GM21737 (cell line): ENCODE results near the gene CRYBA4.
"Not testable (repeated sequence)": the region's sequence is repeated elsewhere in the genome, so short reads cannot be mapped to it uniquely, and the experiment has no call there.

Source experiments
- ATAC-seq: cut with Tn5 transposase; IDR thresholded peaks from one replicate; pipeline ENCODE4 v1.9.1; 2021; ENCODE audit warnings: mild to moderate bottlenecking, moderate library complexity; ENCODE audit not compliant: unreplicated experiment

CRYBA4 gene

DNA sequence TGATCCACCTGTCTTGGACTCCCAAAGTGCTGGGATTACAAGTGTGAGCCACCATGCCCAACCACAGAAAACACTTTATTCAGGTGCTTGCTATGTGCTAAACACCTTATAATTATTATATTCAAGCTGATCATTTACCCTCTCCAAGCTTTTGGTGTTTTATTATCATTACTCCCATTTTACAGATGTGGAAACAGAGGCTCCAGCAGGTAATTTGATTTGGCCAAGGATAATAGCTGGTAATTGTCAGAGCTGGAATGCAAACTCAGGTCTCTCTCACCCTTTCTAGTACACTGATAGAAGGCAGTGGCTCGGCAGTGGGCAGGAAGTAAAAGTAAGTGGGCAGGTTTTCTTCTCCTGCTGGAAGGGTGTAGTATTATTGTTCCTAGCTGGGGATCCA is 28.0 kb upstream of the CRYBA4 start:
- no peak for ATAC-seq

- ATAC-seq = no peak
These were observed 24.7 kb upstream of the CRYBA4 start for GRCh38 chr22:26597026-26597425.

GRCh38 chr22:26597480-26597879 is 24.3 kb upstream of the CRYBA4 start:
- no peak for ATAC-seq

- no peak for ATAC-seq
These were observed 22.3 kb upstream of the CRYBA4 start for GRCh38 chr22:26599505-26599904.

DNA sequence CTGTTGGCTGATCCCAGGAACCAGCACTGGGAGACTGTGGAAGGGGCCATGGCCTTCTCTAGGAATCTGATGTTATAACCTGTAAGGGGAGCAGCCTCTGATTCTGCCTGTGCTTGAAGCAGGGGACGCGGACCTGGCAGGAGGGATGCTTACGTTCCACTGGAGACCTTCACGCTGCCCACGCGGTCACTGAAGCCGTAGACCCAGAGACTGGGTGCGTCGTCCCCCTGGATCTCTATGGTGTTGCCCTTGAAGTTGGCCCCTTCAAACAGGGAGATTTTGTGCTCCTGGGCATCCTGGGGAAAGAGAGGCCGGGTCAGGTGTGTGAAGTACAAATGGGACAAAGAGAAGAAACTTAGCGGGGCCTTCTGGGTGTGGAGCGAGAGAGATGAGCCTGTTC is 20.0 kb upstream of the CRYBA4 start:
- no peak for ATAC-seq

DNA sequence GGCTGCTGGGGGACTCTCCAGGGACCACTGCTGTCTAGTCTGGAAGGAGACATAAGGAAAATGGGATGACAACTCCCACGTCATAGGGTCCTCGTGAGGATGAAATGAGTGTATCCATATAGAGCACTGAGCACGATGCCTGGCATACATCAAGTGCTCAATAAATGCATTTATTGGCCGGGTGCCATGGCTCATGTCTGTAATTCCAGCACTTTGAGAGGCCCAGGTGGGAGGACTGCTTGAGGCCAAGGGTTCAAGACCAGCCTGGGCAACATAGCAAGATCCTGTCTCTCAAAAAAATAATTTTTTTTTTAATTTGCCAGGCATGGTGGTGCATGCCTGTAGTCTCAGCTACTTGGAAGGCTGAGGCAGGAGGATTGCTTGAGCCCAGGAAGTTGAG is 19.6 kb upstream of the CRYBA4 start:
- no peak for ATAC-seq

DNA sequence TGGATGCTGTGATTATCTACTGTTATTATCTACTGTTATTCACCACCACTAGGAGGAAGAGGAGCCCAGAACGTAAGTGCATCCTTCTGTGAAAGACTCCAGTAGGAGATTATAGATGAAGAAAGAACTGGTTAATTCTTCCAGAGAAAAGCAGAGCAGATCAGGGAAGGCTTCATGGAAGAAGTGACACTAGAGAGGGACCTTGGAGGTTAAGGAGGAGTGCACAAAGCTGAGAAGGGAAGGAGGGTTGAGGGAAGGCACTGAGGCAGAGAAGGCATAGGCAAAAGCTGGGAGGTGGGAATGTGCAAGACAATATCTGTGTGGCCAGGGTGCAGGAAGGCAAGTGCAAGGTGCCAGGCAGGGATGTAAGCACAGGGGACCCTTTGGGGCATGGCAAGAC is 17.4 kb upstream of the CRYBA4 start:
- no peak for ATAC-seq

DNA sequence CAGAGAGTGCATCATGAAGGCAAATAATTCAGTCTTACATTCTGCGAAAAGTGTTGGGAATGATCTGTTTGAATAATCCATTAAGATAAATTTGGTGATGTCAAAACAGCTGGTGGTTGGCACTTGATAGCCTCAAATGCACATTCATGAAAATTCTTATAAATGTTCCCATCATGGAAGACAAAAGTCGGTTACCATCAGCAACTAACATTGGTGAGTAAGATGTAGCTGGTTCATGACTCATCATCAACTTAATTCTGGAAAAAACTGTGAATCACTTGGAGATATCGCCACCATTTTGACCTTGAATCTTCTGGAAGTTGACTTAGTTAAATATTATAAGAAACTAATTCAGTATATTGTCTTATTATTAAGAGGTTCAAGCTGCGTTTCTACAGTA is 15.2 kb upstream of the CRYBA4 start:
- no peak for ATAC-seq

GRCh38 chr22:26608129-26608528 is 13.6 kb upstream of the CRYBA4 start:
- ATAC-seq = no peak

DNA sequence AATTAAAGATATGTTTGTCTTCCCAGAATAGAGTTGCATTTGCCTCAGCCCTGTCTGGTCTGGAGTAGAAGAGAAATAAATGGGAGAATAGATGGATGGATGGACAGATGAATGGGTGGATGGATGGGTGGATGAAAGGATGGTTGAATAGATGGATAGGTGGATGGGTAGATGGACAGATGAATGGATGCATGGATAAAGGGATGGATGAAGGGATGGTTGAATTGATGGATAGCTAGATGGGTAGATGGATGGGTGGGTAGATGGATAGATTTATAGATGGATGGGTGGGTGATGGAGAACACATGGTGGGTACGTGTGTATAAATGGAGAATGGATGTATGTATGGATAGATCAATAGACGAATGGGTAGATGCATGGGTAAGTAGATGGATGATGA is 12.5 kb upstream of the CRYBA4 start:
- ATAC-seq = no peak

GRCh38 chr22:26610072-26610958 is 11.4 kb upstream of the CRYBA4 start:
- peak; percentile 77 for ATAC-seq

DNA sequence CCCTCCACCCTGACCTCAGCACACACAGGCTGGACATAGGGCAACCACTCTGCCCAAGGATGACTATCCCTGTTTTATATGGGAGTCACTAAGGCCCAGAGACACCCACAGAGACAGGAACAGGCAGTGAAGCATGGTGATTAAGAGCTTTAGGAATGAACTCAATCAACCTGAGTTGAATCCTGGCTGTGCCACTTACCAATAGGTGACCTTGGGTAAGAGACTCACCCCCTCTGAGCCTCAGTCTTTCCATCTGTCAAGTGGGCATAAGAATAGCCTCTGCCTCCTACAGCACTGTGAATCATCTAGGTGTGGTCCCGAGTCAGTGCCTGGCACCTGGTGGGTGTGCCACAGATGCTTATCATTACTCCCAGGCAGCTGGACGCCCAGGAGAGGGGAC is 10.8 kb upstream of the CRYBA4 start:
- no peak for ATAC-seq

- ATAC-seq = no peak
These were observed 9.1 kb upstream of the CRYBA4 start for GRCh38 chr22:26612652-26613051.

GRCh38 chr22:26613753-26614152 is 8.0 kb upstream of the CRYBA4 start:
- not testable (repeated sequence) for ATAC-seq

- no peak for ATAC-seq
These were observed 7.4 kb upstream of the CRYBA4 start for GRCh38 chr22:26614322-26614721.

DNA sequence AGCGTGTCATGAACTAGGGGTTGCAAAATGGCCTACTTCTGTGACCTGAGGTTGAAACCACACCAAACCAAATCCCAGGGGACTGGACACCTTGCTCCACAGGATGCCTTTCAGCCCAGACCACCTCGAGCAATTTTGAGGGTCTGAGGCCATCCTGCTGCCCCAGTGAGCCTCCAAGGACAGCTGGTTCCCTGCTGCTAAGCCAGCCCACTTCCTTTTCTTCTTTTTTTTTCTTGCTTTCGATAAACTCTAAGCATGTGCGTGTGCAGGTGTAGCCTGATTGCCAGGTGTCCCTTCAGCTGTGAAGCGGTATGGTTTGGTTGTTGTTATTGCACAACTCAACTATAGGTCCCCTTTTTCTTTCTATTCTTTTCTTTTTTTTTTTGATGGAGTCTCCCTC is 6.6 kb upstream of the CRYBA4 start:
- no peak for ATAC-seq

DNA sequence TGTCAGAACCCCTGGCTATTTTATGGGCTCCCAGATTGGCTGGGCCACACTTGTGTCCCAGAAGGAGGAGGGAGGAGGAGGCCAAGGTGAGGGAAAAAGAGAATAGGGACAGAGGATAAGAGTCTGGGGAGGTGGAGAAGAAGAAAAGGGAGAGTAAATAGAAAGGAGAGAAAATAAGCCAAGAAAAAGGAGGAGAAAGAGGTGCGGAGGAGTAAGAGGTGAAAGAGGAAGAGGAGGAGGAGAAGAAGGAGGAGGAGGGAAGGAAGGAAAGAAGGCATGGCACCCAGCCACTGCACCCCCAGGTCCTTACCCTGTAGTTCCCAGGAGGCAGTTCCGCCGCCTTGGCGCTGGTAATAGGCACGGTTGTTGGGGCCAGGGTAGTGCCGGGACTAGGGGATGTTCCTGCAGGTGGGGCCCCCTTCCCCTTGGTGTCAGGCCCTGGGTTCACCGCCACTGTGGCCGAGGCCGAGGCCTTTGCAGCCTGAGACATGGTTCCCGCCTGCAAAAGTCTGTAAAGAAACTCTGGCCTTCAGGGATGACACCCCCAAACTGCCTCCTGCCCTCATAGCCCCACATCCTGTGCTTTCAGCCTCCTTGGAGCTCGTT is 5.8 kb upstream of the CRYBA4 start:
- no peak for ATAC-seq

GRCh38 chr22:26616650-26617049 is 5.1 kb upstream of the CRYBA4 start:
- no peak for ATAC-seq

DNA sequence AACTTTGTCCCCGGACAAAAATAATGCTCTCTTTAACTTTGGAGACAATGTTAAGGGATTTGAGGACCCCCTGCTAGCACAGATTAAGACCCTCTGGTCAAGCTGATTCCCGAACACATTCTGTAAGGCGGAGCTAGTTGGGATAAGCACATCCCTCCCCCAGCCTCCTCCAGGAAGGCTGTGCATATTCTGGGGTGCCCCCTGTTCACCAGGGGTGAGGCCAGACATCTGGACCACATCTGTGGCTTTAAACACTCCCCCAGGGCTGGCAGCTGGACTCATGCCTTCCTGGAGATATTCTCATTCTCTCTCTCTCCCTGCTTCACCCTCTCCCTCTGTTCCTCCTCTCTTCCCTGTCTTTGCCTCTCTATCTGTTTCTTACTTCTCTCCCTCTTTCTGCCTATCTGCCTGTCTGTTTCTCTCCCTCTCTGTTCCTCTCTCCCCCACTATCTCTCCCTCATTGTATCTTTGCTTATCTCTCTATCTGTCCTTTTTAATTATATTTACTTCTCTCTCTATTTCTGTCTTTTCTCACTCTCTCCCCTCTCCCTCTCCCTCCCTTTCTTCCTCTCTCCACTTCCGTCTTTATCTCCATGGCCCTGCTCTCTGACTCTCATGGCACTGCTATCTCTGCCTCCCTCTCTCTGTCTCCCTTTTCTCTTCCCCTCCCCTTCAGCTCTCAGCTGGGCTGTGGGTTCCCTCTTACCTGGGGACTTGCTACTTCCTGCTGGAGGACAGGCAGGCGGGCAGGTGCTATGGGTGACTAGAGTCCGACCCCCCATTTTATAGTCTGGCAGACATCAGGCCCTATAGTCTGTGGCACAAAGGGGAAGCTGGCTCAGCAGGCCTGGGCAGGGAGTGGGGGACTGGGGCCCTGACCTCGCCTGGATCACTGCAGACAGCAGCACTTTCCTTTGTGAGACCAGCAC is 4.2 kb upstream of the CRYBA4 start, which contains the start of gene CRYBB1:
TSS of gene CRYBB1 (minus strand) at position 757 of the 929 bp plus-strand sequence. CDS start 1,708 bp downstream, outside the sequence.
- no peak for ATAC-seq

GRCh38 chr22:26618455-26618854 is 3.3 kb upstream of the CRYBA4 start:
- no peak for ATAC-seq

DNA sequence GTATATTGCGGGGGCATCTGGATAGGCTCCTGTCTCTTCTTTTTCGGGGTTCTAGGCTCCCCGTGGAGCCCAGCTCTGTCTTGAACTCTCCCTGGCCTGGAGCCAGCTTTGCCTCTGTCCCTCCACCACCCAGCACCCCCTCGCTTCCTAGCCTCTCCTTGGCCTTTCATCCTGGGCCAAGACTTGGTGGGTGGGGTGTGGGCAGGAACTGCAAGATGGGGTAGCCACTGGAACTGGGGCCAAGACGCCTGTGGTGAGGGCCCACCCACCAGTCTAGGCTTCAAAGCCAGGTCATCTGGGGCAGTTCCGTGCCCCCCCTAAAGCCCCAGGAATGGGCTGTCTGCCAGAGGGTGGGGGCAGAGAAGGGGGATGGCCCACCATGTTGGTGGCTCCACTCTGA is 2.3 kb upstream of the CRYBA4 start:
- ATAC-seq = no peak
